ENCODE data around the gene MSRB2.
"Not testable (repeated sequence)": the region's sequence is repeated elsewhere in the genome, so short reads cannot be mapped to it uniquely, and the experiment has no call there.

The MSRB2 gene

GRCh38 chr10:23067337-23067736 lies 28.0 kb upstream of the MSRB2 start:
- no peak overlapping the region for H3K4me3 ChIP-seq (ENCODE audit: low read depth in 1 of 2, low read length in 1 of 2)
- H3K36me3 ChIP-seq: no peaks in the 10 kb centered on the region
- TF ChIP-seq, protein P1, sequence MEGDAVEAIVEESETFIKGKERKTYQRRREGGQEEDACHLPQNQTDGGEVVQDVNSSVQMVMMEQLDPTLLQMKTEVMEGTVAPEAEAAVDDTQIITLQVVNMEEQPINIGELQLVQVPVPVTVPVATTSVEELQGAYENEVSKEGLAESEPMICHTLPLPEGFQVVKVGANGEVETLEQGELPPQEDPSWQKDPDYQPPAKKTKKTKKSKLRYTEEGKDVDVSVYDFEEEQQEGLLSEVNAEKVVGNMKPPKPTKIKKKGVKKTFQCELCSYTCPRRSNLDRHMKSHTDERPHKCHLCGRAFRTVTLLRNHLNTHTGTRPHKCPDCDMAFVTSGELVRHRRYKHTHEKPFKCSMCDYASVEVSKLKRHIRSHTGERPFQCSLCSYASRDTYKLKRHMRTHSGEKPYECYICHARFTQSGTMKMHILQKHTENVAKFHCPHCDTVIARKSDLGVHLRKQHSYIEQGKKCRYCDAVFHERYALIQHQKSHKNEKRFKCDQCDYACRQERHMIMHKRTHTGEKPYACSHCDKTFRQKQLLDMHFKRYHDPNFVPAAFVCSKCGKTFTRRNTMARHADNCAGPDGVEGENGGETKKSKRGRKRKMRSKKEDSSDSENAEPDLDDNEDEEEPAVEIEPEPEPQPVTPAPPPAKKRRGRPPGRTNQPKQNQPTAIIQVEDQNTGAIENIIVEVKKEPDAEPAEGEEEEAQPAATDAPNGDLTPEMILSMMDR (IDR thresholded peaks at IDR 0.05): no peak
- H3K27me3 ChIP-seq: no peaks in the 10 kb centered on the region
- no peak overlapping the region for H3K27ac ChIP-seq
- peaks cover 17 to 18% of the 10 kb centered on the region in 2 experiments for H3K4me1 ChIP-seq (ENCODE audit: control insufficient read depth in 1 of 2, insufficient read depth in 1 of 2, low read depth in 1 of 2, low read length in 1 of 2)
- H3K9me3 ChIP-seq: no peaks in the 10 kb centered on the region

- no peaks in the 10 kb centered on the region for H3K36me3 ChIP-seq
- H3K27ac ChIP-seq: no peak overlapping the region
- H3K4me3 ChIP-seq (ENCODE audit: low read depth in 1 of 2, low read length in 1 of 2): no peak overlapping the region
- TF ChIP-seq, protein P1 (IDR thresholded peaks at IDR 0.05): peak; percentile 76
- no peaks in the 10 kb centered on the region for H3K9me3 ChIP-seq
- H3K4me1 ChIP-seq (ENCODE audit: control insufficient read depth in 1 of 2, insufficient read depth in 1 of 2, low read depth in 1 of 2, low read length in 1 of 2): peaks cover 25 to 26% of the 10 kb centered on the region in 2 experiments
- no peaks in the 10 kb centered on the region for H3K27me3 ChIP-seq
Measured at GRCh38 chr10:23067939-23068775, 27.2 kb upstream of the MSRB2 start.

DNA sequence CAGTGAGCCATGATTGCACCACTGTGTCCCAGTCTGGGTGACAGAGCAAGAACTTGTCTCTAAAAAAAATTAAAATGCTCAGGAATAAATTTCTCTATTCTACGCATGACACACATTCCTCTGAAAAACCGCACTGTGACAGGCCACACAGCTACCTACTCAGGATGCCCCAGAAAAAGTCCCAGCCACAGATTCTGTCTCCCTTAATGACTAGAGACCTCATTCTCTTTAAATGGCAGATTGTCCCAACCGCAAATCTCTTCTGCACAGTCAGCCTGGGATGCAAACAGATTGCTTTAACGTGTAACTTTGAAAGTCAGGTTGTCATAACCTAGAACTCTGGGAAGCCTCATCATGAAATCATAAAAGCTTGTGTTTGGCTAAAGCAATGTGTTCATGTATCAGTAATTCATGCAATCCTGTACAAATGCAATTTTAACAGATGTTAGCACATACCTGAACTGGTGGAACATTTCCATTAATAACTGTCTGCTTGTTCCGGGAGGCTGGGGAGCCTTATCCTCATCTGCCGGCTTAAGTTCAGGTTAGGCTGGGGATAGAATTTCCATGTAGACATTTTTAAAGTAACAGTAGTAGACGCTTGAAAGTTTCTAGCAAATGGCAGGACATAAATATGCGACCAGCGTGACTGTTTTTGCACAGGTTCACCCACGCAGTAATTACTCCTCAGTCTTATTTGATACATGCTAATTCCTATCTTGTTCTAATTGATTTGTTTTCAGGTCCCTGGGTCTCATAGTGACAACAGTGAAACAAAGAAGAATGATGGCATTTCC lies 26.2 kb upstream of the MSRB2 start:
- Histone ChIP-seq H3K27me3 (no peaks in the 10 kb centered on the region), H3K4me1 (ENCODE audit: control insufficient read depth in 1 of 2, insufficient read depth in 1 of 2, low read depth in 1 of 2, low read length in 1 of 2) (peaks cover 30 to 33% of the 10 kb centered on the region in 2 experiments), H3K27ac (no peak overlapping the region), H3K4me3 (ENCODE audit: low read depth in 1 of 2, low read length in 1 of 2) (no peak overlapping the region), H3K36me3 (no peaks in the 10 kb centered on the region), H3K9me3 (no peaks in the 10 kb centered on the region)
- TF ChIP-seq, protein P1 (IDR thresholded peaks at IDR 0.05): no peak

DNA sequence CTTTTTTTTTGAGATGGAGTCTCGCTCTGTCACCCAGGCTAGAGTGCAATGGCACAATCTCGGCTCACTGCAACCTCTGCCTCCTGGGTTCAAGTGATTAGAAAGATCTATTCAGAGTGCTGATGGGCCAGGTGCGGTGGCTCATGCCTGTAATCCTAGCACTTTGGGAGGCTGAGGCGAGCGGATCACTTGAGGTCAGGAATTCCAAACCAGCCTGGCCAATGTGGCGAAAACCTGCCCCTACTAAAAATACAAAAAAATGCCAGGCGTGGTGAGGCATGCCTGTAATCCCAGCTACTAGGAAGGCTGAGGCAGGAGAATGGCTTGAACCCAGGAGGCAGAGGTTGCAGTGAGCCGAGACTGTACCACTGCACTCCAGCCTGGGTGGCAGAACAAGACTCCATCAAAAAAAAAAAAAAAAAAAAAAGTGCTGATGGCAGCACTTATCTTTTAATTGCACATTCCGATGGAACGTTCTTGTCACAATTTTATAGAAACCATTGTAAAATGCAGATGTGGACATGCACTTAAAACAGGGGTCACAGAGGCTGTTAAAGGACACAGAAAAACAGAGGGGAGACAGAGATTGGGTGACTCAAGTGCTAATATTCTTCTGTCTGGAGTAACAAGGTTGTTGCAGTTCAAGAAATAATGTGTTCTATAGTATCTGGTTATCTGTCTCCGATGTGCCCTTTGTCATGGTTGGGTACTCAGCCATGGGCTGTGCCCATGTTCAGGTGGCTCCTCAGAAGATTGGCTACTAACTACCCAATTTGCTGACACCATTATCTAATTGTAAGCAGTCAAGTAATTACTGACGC lies 25.1 kb upstream of the MSRB2 start:
- H3K27ac ChIP-seq: peak overlapping the region; percentile 57
- H3K4me1 ChIP-seq (ENCODE audit: control insufficient read depth in 1 of 2, insufficient read depth in 1 of 2, low read depth in 1 of 2, low read length in 1 of 2): peaks cover 30 to 33% of the 10 kb centered on the region in 2 experiments
- H3K4me3 ChIP-seq (ENCODE audit: low read depth in 1 of 2, low read length in 1 of 2); H3K36me3 ChIP-seq; H3K27me3 ChIP-seq; H3K9me3 ChIP-seq: not testable (repeated sequence)

GRCh38 chr10:23070913-23071218 lies 24.5 kb upstream of the MSRB2 start:
- Histone ChIP-seq H3K27ac (peak overlapping the region; percentile 57), H3K4me1 (ENCODE audit: control insufficient read depth in 1 of 2, insufficient read depth in 1 of 2, low read depth in 1 of 2, low read length in 1 of 2) (peaks cover 30 to 33% of the 10 kb centered on the region in 2 experiments), H3K27me3 (no peaks in the 10 kb centered on the region), H3K9me3 (no peaks in the 10 kb centered on the region), H3K4me3 (ENCODE audit: low read depth in 1 of 2, low read length in 1 of 2) (no peak overlapping the region), H3K36me3 (no peaks in the 10 kb centered on the region)
- TF ChIP-seq, protein P1 (IDR thresholded peaks at IDR 0.05): no peak

DNA sequence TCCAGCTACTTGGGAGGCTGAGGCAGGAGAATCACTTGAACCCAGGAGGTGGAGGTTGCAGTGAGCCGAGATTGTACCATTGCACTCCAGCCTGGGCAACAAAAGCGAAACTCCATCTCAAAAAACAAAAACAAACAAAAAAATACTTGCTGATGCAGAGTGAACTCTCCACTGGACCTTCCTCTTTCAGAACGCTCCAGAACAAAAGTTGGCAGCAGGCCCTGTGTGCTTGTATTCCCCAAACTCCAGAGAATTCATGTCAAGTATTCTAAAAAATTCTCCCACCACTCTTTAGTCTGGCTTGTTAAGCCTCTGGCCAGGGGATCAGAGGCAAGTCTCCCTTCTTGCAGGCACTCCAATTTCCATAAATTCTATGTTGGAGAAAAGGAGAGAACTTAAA lies 22.8 kb upstream of the MSRB2 start:
- H3K4me1 ChIP-seq (ENCODE audit: control insufficient read depth in 1 of 2, insufficient read depth in 1 of 2, low read depth in 1 of 2, low read length in 1 of 2): peaks cover 30 to 33% of the 10 kb centered on the region in 2 experiments
- peak overlapping the region in 1 of 2 experiments; percentile 15 for H3K4me3 ChIP-seq (ENCODE audit: low read depth in 1 of 2, low read length in 1 of 2)
- H3K36me3 ChIP-seq, H3K9me3 ChIP-seq: not testable (repeated sequence)
- H3K27me3 ChIP-seq: peaks cover 10% of the 10 kb centered on the region
- H3K27ac ChIP-seq: peak overlapping the region; percentile 80
